Suprapubic skin (tissue), 4 donors: ENCODE measurements around the gene MCTP1.

ENCODE experiments used
- CTCF ChIP-seq, 2 donors: fragments of 200-600 bp in 1 of 2; fragments of 450-650 bp in 1 of 2; sonication (generic) in 1 of 2; IDR thresholded peaks; one replicate each; pipeline ENCODE4 v1.5.1; 2016 to 2019; ENCODE audit warnings: antibody characterized with exemption in 2 of 2, mild to moderate bottlenecking in 1 of 2, moderate library complexity in 1 of 2
- EP300 ChIP-seq: sonication (generic); formaldehyde crosslinking; IDR thresholded peaks from one replicate; pipeline ENCODE4 v1.6.1; 2017; ENCODE audit warnings: antibody characterized with exemption
- POLR2A ChIP-seq, 2 donors: fragments of 450-650 bp; IDR thresholded peaks; one replicate each; pipeline ENCODE4 v1.6.1; 2017; ENCODE audit warnings: antibody characterized with exemption in 2 of 2, mild to moderate bottlenecking in 2 of 2, moderate library complexity in 2 of 2
- POLR2AphosphoS5 ChIP-seq, 3 donors: sonication (generic); formaldehyde crosslinking; IDR thresholded peaks; one replicate each; pipeline ENCODE4 v1.6.1; 2017; ENCODE audit warnings: antibody characterized with exemption in 3 of 3

GRCh38 chr5:95009812-95010211, 275.1 kb downstream of the MCTP1 start:
- TF ChIP-seq POLR2AphosphoS5 (IDR thresholded peaks at IDR 0.05): no peak
- no peak for TF ChIP-seq EP300
- no peak for TF ChIP-seq POLR2A (IDR thresholded peaks at IDR 0.05)
- no peak for TF ChIP-seq CTCF (IDR thresholded peaks at IDR 0.05)
